ENCODE data around the gene CASS4.

CASS4 gene

GRCh38 chr20:56433880-56434255 lies 21.8 kb downstream of the CASS4 start:
- no peak for DNase-seq (ENCODE audit: low read depth)
- H3K4me3 ChIP-seq (ENCODE audit: low read depth, low read length), result no peak overlapping the region
- TF ChIP-seq MAX (IDR thresholded peaks at IDR 0.05; ENCODE audit: low read depth, low read length) (no peak), CTCF (IDR thresholded peaks at IDR 0.05; ENCODE audit: low read depth, low read length) (no peak), MYC (IDR thresholded peaks at IDR 0.05; ENCODE audit: low read depth, low read length) (no peak), POLR2A (IDR thresholded peaks at IDR 0.05; ENCODE audit: extremely low read depth, insufficient read length) (no peak)

GRCh38 chr20:56437196-56437960 lies 25.3 kb downstream of the CASS4 start:
- TF ChIP-seq POLR2A (IDR thresholded peaks at IDR 0.05; ENCODE audit: extremely low read depth, insufficient read length) (no peak), CTCF (IDR thresholded peaks at IDR 0.05; ENCODE audit: low read depth, low read length) (no peak)
- DNase-seq (ENCODE audit: low read depth), result no peak
- H3K4me3 ChIP-seq (ENCODE audit: low read depth, low read length), result no peak overlapping the region

GRCh38 chr20:56438284-56438683 lies 26.2 kb downstream of the CASS4 start:
- DNase-seq (ENCODE audit: low read depth), result no peak
- TF ChIP-seq POLR2A (IDR thresholded peaks at IDR 0.05; ENCODE audit: extremely low read depth, insufficient read length) (no peak), CTCF (IDR thresholded peaks at IDR 0.05; ENCODE audit: low read depth, low read length) (no peak), MYC (IDR thresholded peaks at IDR 0.05; ENCODE audit: low read depth, low read length) (no peak), MAX (IDR thresholded peaks at IDR 0.05; ENCODE audit: low read depth, low read length) (no peak)
- H3K4me3 ChIP-seq (ENCODE audit: low read depth, low read length), result no peak overlapping the region

- no peak overlapping the region for H3K4me3 ChIP-seq (ENCODE audit: low read depth, low read length)
Measured at GRCh38 chr20:56439771-56440291, 27.8 kb downstream of the CASS4 start.

GRCh38 chr20:56440346-56441007 lies 28.4 kb downstream of the CASS4 start:
- no peak for TF ChIP-seq CTCF (IDR thresholded peaks at IDR 0.05; ENCODE audit: low read depth, low read length)
- TF ChIP-seq MYC (IDR thresholded peaks at IDR 0.05; ENCODE audit: low read depth, low read length), result no peak
- TF ChIP-seq POLR2A (IDR thresholded peaks at IDR 0.05; ENCODE audit: extremely low read depth, insufficient read length), result no peak
- TF ChIP-seq MAX (IDR thresholded peaks at IDR 0.05; ENCODE audit: low read depth, low read length), result no peak
- peak; percentile 83 for DNase-seq (ENCODE audit: low read depth)
- no peak overlapping the region for H3K4me3 ChIP-seq (ENCODE audit: low read depth, low read length)

More at GRCh38 chr20:56439771-56440291, 27.8 kb downstream of the CASS4 start:
- DNase-seq (ENCODE audit: low read depth), result peak; percentile 36
- TF ChIP-seq MYC (IDR thresholded peaks at IDR 0.05; ENCODE audit: low read depth, low read length) (no peak), POLR2A (IDR thresholded peaks at IDR 0.05; ENCODE audit: extremely low read depth, insufficient read length) (no peak), CTCF (IDR thresholded peaks at IDR 0.05; ENCODE audit: low read depth, low read length) (no peak), MAX (IDR thresholded peaks at IDR 0.05; ENCODE audit: low read depth, low read length) (no peak)

Data from NB4 (cell line).